OCI-LY7 (cell line): Measurements from ENCODE around the gene PIGX.

ENCODE experiments used
- CTCF ChIP-seq: fragments of 200-600 bp; sonication (generic); conservative IDR thresholded peaks from 2 replicates; pipeline ENCODE4 v1.5.1; 2014; ENCODE audit warnings: mild to moderate bottlenecking, antibody characterized with exemption, low read length, moderate library complexity, mixed read lengths
- EZH2phosphoT487 ChIP-seq: fragments of 200-600 bp; sonication (generic); IDR thresholded peaks from 2 replicates; pipeline ENCODE4 v1.6.1; 2018; ENCODE audit warnings: low read depth, borderline replicate concordance, mild to moderate bottlenecking, mixed run types, antibody characterized with exemption, low read length, moderate library complexity, mixed read lengths

GRCh38 chr3:196739671-196740480 is 27.7 kb downstream of the PIGX start, which contains the start of gene PAK2:
- TF ChIP-seq CTCF = no peak
- no peak for TF ChIP-seq EZH2phosphoT487
